Cardiac muscle cell (in vitro differentiated cells and primary cell): ENCODE data around the gene GABRA4. TPM values are rescaled to one million over a fixed set of nuclear protein-coding genes. Genes with fewer than 3 reads are reported as not detected.
A peak's percentile ranks its signal among the peaks of the same experiment; 100 is the strongest.

Source experiments
- DNase-seq, 2 donors: peaks; one replicate each; pipeline versions ENCODE4 v3.0.0 to v3.0.0-alpha.2; 2010 to 2017; ENCODE audit warnings: low read depth in 1 of 2, low spot score in 1 of 2
- H3K27ac ChIP-seq: fragments of 200-600 bp; sonication (generic); 2 replicates; pipeline ENCODE4 v1.5.1; 2016
- H3K27me3 ChIP-seq: fragments of 200-600 bp; sonication (generic); 2 replicates; pipeline ENCODE4 v1.6.0; 2016; ENCODE audit warnings: control low read depth
- H3K36me3 ChIP-seq: fragments of 200-600 bp; sonication (generic); 2 replicates; pipeline ENCODE4 v1.5.1; 2016; ENCODE audit warnings: control low read depth
- H3K4me1 ChIP-seq: fragments of 200-600 bp; sonication (generic); 2 replicates; pipeline ENCODE4 v1.8.1; 2017; ENCODE audit warnings: low read depth, mild to moderate bottlenecking, mixed run types
- H3K4me3 ChIP-seq: fragments of 200-600 bp; sonication (generic); 2 replicates; pipeline ENCODE4 v1.5.1; 2016; ENCODE audit warnings: mild to moderate bottlenecking
- H3K9me3 ChIP-seq: fragments of 200-600 bp; sonication (generic); 2 replicates; pipeline ENCODE4 v1.5.1; 2017; ENCODE audit warnings: low read depth, mild to moderate bottlenecking, control low read depth
- CTCF ChIP-seq: IDR thresholded peaks from 2 replicates; pipeline ENCODE4 v1.5.1; 2012; ENCODE audit warnings: low read depth, mild to moderate bottlenecking, low read length
- polyA plus RNA-seq: library from polyadenylated mRNA; unstranded; fragments of >200 nt; fragmentation: Nextera tagmentation; extraction: Ambion mirVana; gene quantifications from 2 replicates; pipeline ENCODE4 v1.2.1, GENCODE V29; 2016
- total RNA-seq: library from RNA; depleted of rRNA; stranded (reverse); fragments of >200 nt; gene quantifications from 2 replicates; pipeline ENCODE4 v1.2.3, GENCODE V29; 2016

Gene GABRA4
- total and polyA plus RNA-seq, 2 experiments from 2014 or later: 0.03 to 0.45 TPM

GRCh38 chr4:46945062-46945461 lies 48.3 kb downstream of the GABRA4 start:
- TF ChIP-seq CTCF: no peak
- H3K4me1 ChIP-seq: peaks cover 7% of the 10 kb centered on the region
- H3K27me3 ChIP-seq: no peaks in the 10 kb centered on the region
- DNase-seq: no peak
- no peak overlapping the region for H3K27ac ChIP-seq
- H3K4me3 ChIP-seq: no peak overlapping the region
- no peaks in the 10 kb centered on the region for H3K9me3 ChIP-seq
- no peaks in the 10 kb centered on the region for H3K36me3 ChIP-seq

- peaks cover 4% of the 10 kb centered on the region for H3K4me1 ChIP-seq
- H3K4me3 ChIP-seq: no peak overlapping the region
- TF ChIP-seq CTCF: no peak
Observed at GRCh38 chr4:46944345-46944744, 49.0 kb downstream of the GABRA4 start.

GRCh38 chr4:46937493-46937892 lies 55.9 kb downstream of the GABRA4 start:
- peak; percentile 26 for TF ChIP-seq CTCF
- H3K9me3 ChIP-seq: no peaks in the 10 kb centered on the region
- no peak overlapping the region for H3K27ac ChIP-seq
- H3K36me3 ChIP-seq: no peaks in the 10 kb centered on the region
- peak in 1 of 2 donors; percentile 12 for DNase-seq
- no peak overlapping the region for H3K4me3 ChIP-seq
- H3K27me3 ChIP-seq: no peaks in the 10 kb centered on the region
- H3K4me1 ChIP-seq: no peaks in the 10 kb centered on the region

More at GRCh38 chr4:46944345-46944744, 49.0 kb downstream of the GABRA4 start:
- Histone ChIP-seq H3K36me3 (no peaks in the 10 kb centered on the region), H3K27ac (no peak overlapping the region), H3K27me3 (no peaks in the 10 kb centered on the region), H3K9me3 (no peaks in the 10 kb centered on the region)
- no peak for DNase-seq

- TF ChIP-seq CTCF: no peak
- no peak overlapping the region for H3K27ac ChIP-seq
- H3K4me1 ChIP-seq: no peaks in the 10 kb centered on the region
- H3K36me3 ChIP-seq: no peaks in the 10 kb centered on the region
- H3K9me3 ChIP-seq: no peaks in the 10 kb centered on the region
- DNase-seq: no peak
- no peaks in the 10 kb centered on the region for H3K27me3 ChIP-seq
- no peak overlapping the region for H3K4me3 ChIP-seq
Observed at GRCh38 chr4:46934726-46935125, 58.7 kb downstream of the GABRA4 start.

GRCh38 chr4:46933686-46934085 lies 59.7 kb downstream of the GABRA4 start:
- peaks cover 4% of the 10 kb centered on the region for H3K27me3 ChIP-seq
- H3K27ac ChIP-seq: no peak overlapping the region
- DNase-seq: no peak
- H3K4me1 ChIP-seq: no peaks in the 10 kb centered on the region
- no peaks in the 10 kb centered on the region for H3K36me3 ChIP-seq
- H3K4me3 ChIP-seq: no peak overlapping the region
- TF ChIP-seq CTCF: no peak
- no peaks in the 10 kb centered on the region for H3K9me3 ChIP-seq

GRCh38 chr4:46931981-46932380 lies 61.4 kb downstream of the GABRA4 start:
- H3K9me3 ChIP-seq: no peaks in the 10 kb centered on the region
- no peak overlapping the region for H3K4me3 ChIP-seq
- H3K36me3 ChIP-seq: no peaks in the 10 kb centered on the region
- TF ChIP-seq CTCF: peak; percentile 72
- no peak overlapping the region for H3K27ac ChIP-seq
- H3K27me3 ChIP-seq: peaks cover 7% of the 10 kb centered on the region
- DNase-seq: peak; percentile 58 to 61
- no peaks in the 10 kb centered on the region for H3K4me1 ChIP-seq
